GM23338 (cell line): ENCODE measurements around the gene TENT4B. TPM values are rescaled to one million over a fixed set of nuclear protein-coding genes. Genes with fewer than 3 reads are reported as not detected.

Source experiments
- ATAC-seq: fragments of 200-7000 bp; cut with Tn5 transposase; 3 replicates; pipeline ENCODE4 v1.9.1; 2020
- DNase-seq: peaks from one replicate; pipeline ENCODE4 v3.0.0-alpha.2; 2015; ENCODE audit warnings: low spot score
- H2AFZ ChIP-seq: fragments of 200-600 bp; sonication (generic); 2 replicates; pipeline ENCODE4 v1.8.0; 2016; ENCODE audit warnings: antibody characterized with exemption, mild to moderate bottlenecking, moderate library complexity
- H3F3A ChIP-seq: fragments of 200-600 bp; sonication (generic); replicated peaks from 2 replicates; pipeline ENCODE4 v1.8.0; 2017; ENCODE audit warnings: antibody characterized with exemption, mixed run types, low read depth
- H3K27ac ChIP-seq: fragments of 200-600 bp; sonication (generic); 2 replicates; pipeline ENCODE4 v1.6.1; 2016; ENCODE audit warnings: low read depth
- H3K27me3 ChIP-seq: fragments of 200-600 bp; sonication (generic); 2 replicates; pipeline ENCODE4 v1.8.0; 2016; ENCODE audit warnings: mild to moderate bottlenecking, mixed run types, moderate library complexity; ENCODE audit not compliant: insufficient read depth
- H3K36me3 ChIP-seq: fragments of 200-600 bp; sonication (generic); 2 replicates; pipeline ENCODE4 v1.8.0; 2016; ENCODE audit warnings: mild to moderate bottlenecking; ENCODE audit not compliant: insufficient read depth
- H3K4me1 ChIP-seq: fragments of 200-600 bp; sonication (generic); 2 replicates; pipeline ENCODE4 v1.8.0; 2016; ENCODE audit warnings: mild to moderate bottlenecking, moderate library complexity; ENCODE audit not compliant: insufficient read depth
- H3K4me2 ChIP-seq: fragments of 200-600 bp; sonication (generic); 2 replicates; pipeline ENCODE4 v1.7.1; 2017; ENCODE audit warnings: mixed run types
- H3K4me3 ChIP-seq: fragments of 200-600 bp; sonication (generic); 2 replicates; pipeline ENCODE4 v1.6.1; 2016; ENCODE audit warnings: mixed run types
- H3K79me2 ChIP-seq: fragments of 200-600 bp; sonication (generic); replicated peaks from 2 replicates; pipeline ENCODE4 v1.8.0; 2017; ENCODE audit warnings: mild to moderate bottlenecking; ENCODE audit not compliant: insufficient read depth
- H3K9me2 ChIP-seq: fragments of 200-600 bp; sonication (generic); 2 replicates; pipeline ENCODE4 v1.8.0; 2017; ENCODE audit not compliant: insufficient read depth
- H4K20me1 ChIP-seq: fragments of 200-600 bp; sonication (generic); replicated peaks from 2 replicates; pipeline ENCODE4 v1.8.0; 2017; ENCODE audit warnings: mild to moderate bottlenecking; ENCODE audit not compliant: insufficient read depth
- H3K27ac Mint-ChIP-seq: 2 replicates; pipeline ENCODE4 v1.8.0; 2020; ENCODE audit warnings: inconsistent platforms, mild to moderate bottlenecking, moderate library complexity, mixed read lengths
- H3K27me3 Mint-ChIP-seq: 3 replicates; pipeline ENCODE4 v1.8.0; 2022; ENCODE audit warnings: low read depth, mild to moderate bottlenecking, moderate library complexity, mixed read lengths, inconsistent platforms; ENCODE audit not compliant: insufficient read depth, poor library complexity
- H3K36me3 Mint-ChIP-seq: 3 replicates; pipeline ENCODE4 v1.8.0; 2021; ENCODE audit warnings: low read depth, mild to moderate bottlenecking, inconsistent platforms, moderate library complexity, mixed read lengths
- H3K4me1 Mint-ChIP-seq: 3 replicates; pipeline ENCODE4 v1.8.0; 2020; ENCODE audit warnings: mild to moderate bottlenecking, inconsistent platforms, mixed read lengths
- H3K4me3 Mint-ChIP-seq: 3 replicates; pipeline ENCODE4 v1.8.0; 2021; ENCODE audit warnings: moderate library complexity, mild to moderate bottlenecking, inconsistent platforms, mixed read lengths
- H3K9me3 Mint-ChIP-seq: 3 replicates; pipeline ENCODE4 v1.8.0; 2020; ENCODE audit warnings: moderate library complexity, mild to moderate bottlenecking, inconsistent platforms, mixed read lengths
- EZH2 ChIP-seq: fragments of 200-600 bp; sonication (generic); IDR thresholded peaks from one replicate; pipeline ENCODE4 v1.8.0; 2017; ENCODE audit warnings: antibody characterized with exemption, mild to moderate bottlenecking, low read depth; ENCODE audit not compliant: unreplicated experiment
- JUNB ChIP-seq: IDR thresholded peaks from one replicate; pipeline ENCODE4 v1.6.1; 2016; ENCODE audit warnings: antibody characterized with exemption; ENCODE audit not compliant: unreplicated experiment
- ZNF114 ChIP-seq: fragments of 250-450 bp; sonication (Bioruptor Pico); IDR thresholded peaks from 2 replicates; pipeline ENCODE4 v1.5.0; 2020; ENCODE audit warnings: mild to moderate bottlenecking, moderate library complexity
- ZNF331 ChIP-seq: fragments of 250-450 bp; sonication (Bioruptor Pico); IDR thresholded peaks from 2 replicates; pipeline ENCODE4 v1.5.0; 2020; ENCODE audit warnings: low read depth, mild to moderate bottlenecking, moderate library complexity
- polyA plus RNA-seq: library from polyadenylated mRNA; unstranded; fragments of >200 nt; fragmentation: Nextera tagmentation; extraction: Ambion mirVana; gene quantifications from 2 replicates; pipeline ENCODE4 v1.2.1, GENCODE V29; 2016
- total RNA-seq: library from RNA; depleted of rRNA; stranded (reverse); fragments of >200 nt; shearing (Covaris generic); gene quantifications from 2 replicates; pipeline ENCODE4 v1.2.3, GENCODE V29; 2014
- TF ChIP-seq, protein P1 (sequence below), 2 experiments: fragments of 200-600 bp in 1 of 2; sonication (generic) in 1 of 2; conservative IDR thresholded peaks; 2 replicates each; pipeline versions ENCODE4 v1.5.1 to v1.6.1; 2016 to 2017; ENCODE audit warnings: antibody characterized with exemption in 2 of 2, low read depth in 2 of 2, mild to moderate bottlenecking in 2 of 2, moderate library complexity in 1 of 2
- TF ChIP-seq, protein P2 (sequence below): IDR thresholded peaks from one replicate; pipeline ENCODE4 v1.6.1; 2018; ENCODE audit warnings: antibody characterized with exemption; ENCODE audit not compliant: unreplicated experiment
- TF ChIP-seq, protein P3 (sequence below): IDR thresholded peaks from 2 replicates; pipeline ENCODE4 v1.6.1; 2016; ENCODE audit warnings: antibody characterized with exemption

Gene TENT4B
- total and polyA plus RNA-seq, 2 experiments from 2014 or later: 17.6 to 21.3 TPM

DNA sequence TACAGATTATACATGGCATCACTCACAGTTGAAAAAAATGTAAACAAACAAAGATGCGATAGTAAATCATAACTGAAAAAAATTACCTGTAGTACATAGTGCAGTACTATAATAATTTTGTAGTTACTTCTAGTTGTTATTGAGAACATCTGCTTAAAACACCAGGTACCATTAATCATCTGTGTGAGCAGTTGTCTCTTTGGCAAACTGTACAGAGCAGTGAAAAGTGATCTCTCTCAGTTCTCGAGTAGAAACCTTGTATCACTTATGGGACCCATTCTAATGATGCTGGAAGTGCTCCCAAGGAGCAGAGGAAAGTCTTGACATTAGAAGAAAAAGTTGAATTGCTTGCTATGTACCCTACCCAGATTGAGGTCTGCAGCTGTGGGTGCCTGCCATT lies 8.9 kb upstream of the TENT4B start:
- ATAC-seq: no peak
- no peak overlapping the region for H3K4me3 Mint-ChIP-seq
- H3K36me3 ChIP-seq: no peaks in the 10 kb centered on the region
- H3K27ac Mint-ChIP-seq: no peak overlapping the region
- H3K27ac ChIP-seq: no peak overlapping the region
- no peaks in the 10 kb centered on the region for H3K4me1 ChIP-seq
- no peak overlapping the region for H3K4me3 ChIP-seq
- H3F3A ChIP-seq: no peaks in the 10 kb centered on the region
- peaks cover 4% of the 10 kb centered on the region for H3K27me3 Mint-ChIP-seq
- H2AFZ ChIP-seq: no peak overlapping the region
- no peaks in the 10 kb centered on the region; the same call in 2 of the 3 replicates for H3K4me1 Mint-ChIP-seq
- no peaks in the 10 kb centered on the region for H3K79me2 ChIP-seq
- TF ChIP-seq EZH2: no peak
- TF ChIP-seq, protein P1, sequence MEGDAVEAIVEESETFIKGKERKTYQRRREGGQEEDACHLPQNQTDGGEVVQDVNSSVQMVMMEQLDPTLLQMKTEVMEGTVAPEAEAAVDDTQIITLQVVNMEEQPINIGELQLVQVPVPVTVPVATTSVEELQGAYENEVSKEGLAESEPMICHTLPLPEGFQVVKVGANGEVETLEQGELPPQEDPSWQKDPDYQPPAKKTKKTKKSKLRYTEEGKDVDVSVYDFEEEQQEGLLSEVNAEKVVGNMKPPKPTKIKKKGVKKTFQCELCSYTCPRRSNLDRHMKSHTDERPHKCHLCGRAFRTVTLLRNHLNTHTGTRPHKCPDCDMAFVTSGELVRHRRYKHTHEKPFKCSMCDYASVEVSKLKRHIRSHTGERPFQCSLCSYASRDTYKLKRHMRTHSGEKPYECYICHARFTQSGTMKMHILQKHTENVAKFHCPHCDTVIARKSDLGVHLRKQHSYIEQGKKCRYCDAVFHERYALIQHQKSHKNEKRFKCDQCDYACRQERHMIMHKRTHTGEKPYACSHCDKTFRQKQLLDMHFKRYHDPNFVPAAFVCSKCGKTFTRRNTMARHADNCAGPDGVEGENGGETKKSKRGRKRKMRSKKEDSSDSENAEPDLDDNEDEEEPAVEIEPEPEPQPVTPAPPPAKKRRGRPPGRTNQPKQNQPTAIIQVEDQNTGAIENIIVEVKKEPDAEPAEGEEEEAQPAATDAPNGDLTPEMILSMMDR (conservative IDR thresholded peaks at IDR 0.05; ENCODE audit: low read depth in 2 of 2): no peak
- TF ChIP-seq JUNB: no peak
- TF ChIP-seq, protein P2, sequence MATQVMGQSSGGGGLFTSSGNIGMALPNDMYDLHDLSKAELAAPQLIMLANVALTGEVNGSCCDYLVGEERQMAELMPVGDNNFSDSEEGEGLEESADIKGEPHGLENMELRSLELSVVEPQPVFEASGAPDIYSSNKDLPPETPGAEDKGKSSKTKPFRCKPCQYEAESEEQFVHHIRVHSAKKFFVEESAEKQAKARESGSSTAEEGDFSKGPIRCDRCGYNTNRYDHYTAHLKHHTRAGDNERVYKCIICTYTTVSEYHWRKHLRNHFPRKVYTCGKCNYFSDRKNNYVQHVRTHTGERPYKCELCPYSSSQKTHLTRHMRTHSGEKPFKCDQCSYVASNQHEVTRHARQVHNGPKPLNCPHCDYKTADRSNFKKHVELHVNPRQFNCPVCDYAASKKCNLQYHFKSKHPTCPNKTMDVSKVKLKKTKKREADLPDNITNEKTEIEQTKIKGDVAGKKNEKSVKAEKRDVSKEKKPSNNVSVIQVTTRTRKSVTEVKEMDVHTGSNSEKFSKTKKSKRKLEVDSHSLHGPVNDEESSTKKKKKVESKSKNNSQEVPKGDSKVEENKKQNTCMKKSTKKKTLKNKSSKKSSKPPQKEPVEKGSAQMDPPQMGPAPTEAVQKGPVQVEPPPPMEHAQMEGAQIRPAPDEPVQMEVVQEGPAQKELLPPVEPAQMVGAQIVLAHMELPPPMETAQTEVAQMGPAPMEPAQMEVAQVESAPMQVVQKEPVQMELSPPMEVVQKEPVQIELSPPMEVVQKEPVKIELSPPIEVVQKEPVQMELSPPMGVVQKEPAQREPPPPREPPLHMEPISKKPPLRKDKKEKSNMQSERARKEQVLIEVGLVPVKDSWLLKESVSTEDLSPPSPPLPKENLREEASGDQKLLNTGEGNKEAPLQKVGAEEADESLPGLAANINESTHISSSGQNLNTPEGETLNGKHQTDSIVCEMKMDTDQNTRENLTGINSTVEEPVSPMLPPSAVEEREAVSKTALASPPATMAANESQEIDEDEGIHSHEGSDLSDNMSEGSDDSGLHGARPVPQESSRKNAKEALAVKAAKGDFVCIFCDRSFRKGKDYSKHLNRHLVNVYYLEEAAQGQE: no peak
- TF ChIP-seq, protein P3, sequence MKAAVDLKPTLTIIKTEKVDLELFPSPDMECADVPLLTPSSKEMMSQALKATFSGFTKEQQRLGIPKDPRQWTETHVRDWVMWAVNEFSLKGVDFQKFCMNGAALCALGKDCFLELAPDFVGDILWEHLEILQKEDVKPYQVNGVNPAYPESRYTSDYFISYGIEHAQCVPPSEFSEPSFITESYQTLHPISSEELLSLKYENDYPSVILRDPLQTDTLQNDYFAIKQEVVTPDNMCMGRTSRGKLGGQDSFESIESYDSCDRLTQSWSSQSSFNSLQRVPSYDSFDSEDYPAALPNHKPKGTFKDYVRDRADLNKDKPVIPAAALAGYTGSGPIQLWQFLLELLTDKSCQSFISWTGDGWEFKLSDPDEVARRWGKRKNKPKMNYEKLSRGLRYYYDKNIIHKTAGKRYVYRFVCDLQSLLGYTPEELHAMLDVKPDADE: no peak
- no peak for TF ChIP-seq ZNF114 (CRISPR knock-in tag)
- TF ChIP-seq ZNF331 (CRISPR knock-in tag): no peak
- H3K4me2 ChIP-seq: no peak overlapping the region
- H3K9me2 ChIP-seq: no peaks in the 10 kb centered on the region
- H4K20me1 ChIP-seq: no peaks in the 10 kb centered on the region
- H3K9me3 Mint-ChIP-seq: no peaks in the 10 kb centered on the region
- H3K36me3 Mint-ChIP-seq: no peaks in the 10 kb centered on the region
- no peaks in the 10 kb centered on the region for H3K27me3 ChIP-seq
- DNase-seq: no peak
